ENCODE data around the gene RGS10. TPM values are rescaled to one million over a fixed set of nuclear protein-coding genes. Genes with fewer than 3 reads are reported as not detected.

RGS10 gene
- total and polyA plus RNA-seq, 10 of the 15 experiments (the other 5 are each of a cell fraction or from before 2014, with no cell fraction given), result 72.8 to 193 (median 127) TPM

- TF ChIP-seq CEBPZ (IDR thresholded peaks at IDR 0.05; ENCODE audit: low read depth, low read length), result no peak
- TF ChIP-seq ZNF24 (IDR thresholded peaks at IDR 0.05), result no peak
- TF ChIP-seq ELK1 (IDR thresholded peaks at IDR 0.05; ENCODE audit: low read depth, low read length), result no peak
- TF ChIP-seq GABPA (IDR thresholded peaks at IDR 0.05; ENCODE audit: low read depth), result no peak
- TF ChIP-seq RAD21 (IDR thresholded peaks at IDR 0.05; ENCODE audit: insufficient read depth, low read depth, low read length), result no peak
- no peak for TF ChIP-seq MTA2 (IDR thresholded peaks at IDR 0.05; ENCODE audit: low read depth)
- no peak for TF ChIP-seq ZBED1 (IDR thresholded peaks at IDR 0.05; ENCODE audit: borderline replicate concordance)
- no peak for TF ChIP-seq PBX3 (IDR thresholded peaks at IDR 0.05; ENCODE audit: insufficient replicate concordance, low read depth, low read length)
- TF ChIP-seq ATF7 (IDR thresholded peaks at IDR 0.05; ENCODE audit: low read depth), result no peak
- peak; percentile 70 for TF ChIP-seq NR2F1 (conservative IDR thresholded peaks at IDR 0.05)
- TF ChIP-seq E4F1 (IDR thresholded peaks at IDR 0.05; ENCODE audit: borderline replicate concordance, partially characterized antibody), result no peak
- TF ChIP-seq STAT1 (conservative IDR thresholded peaks at IDR 0.05), result no peak
- TF ChIP-seq PAX5 (IDR thresholded peaks at IDR 0.05; ENCODE audit: borderline replicate concordance, low read depth, low read length), result peak; percentile 75; the same call in 1 of the 2 replicates
- TF ChIP-seq POLR2A (IDR thresholded peaks at IDR 0.05; ENCODE audit: low read depth, low read length), result no peak
- TF ChIP-seq RFX5 (IDR thresholded peaks at IDR 0.05; ENCODE audit: low read depth, low read length), result no peak
- no peak for TF ChIP-seq REST (IDR thresholded peaks at IDR 0.05; ENCODE audit: low read depth, low read length)
- no peak for TF ChIP-seq CTCF (IDR thresholded peaks at IDR 0.05 in 2 of 3, conservative IDR thresholded peaks at IDR 0.05 in 1 of 3; ENCODE audit: control insufficient read depth in 2 of 3, extremely low read depth in 1 of 3, insufficient read depth in 1 of 3, low read depth in 3 of 3, low read length in 3 of 3)
Observed at GRCh38 chr10:119461380-119461779, 81.1 kb downstream of the RGS10 start (continued).
